HEK293 (cell line): ENCODE data around the gene MYOT.

Source experiments
- HOXA7 ChIP-seq: sonication (generic); formaldehyde crosslinking; IDR thresholded peaks from 2 replicates; pipeline ENCODE4 v1.8.1; 2022; ENCODE audit warnings: missing genetic modification reagents, borderline replicate concordance
- MEIS1 ChIP-seq: sonication (generic); formaldehyde crosslinking; IDR thresholded peaks from 2 replicates; pipeline ENCODE4 v1.8.1; 2022; ENCODE audit warnings: missing genetic modification reagents, mild to moderate bottlenecking, borderline replicate concordance
- YY1 ChIP-seq: fragments of 450-650 bp; formaldehyde crosslinking; IDR thresholded peaks from 2 replicates; pipeline ENCODE4 v1.5.1; 2018; ENCODE audit warnings: missing biosample characterization, missing genetic modification characterization
- ZFP69B ChIP-seq: fragments of 450-650 bp; formaldehyde crosslinking; IDR thresholded peaks from 2 replicates; pipeline ENCODE4 v1.5.1; 2016; ENCODE audit warnings: missing biosample characterization, missing genetic modification characterization
- ZNF266 ChIP-seq: fragments of 450-650 bp; formaldehyde crosslinking; IDR thresholded peaks from 2 replicates; pipeline ENCODE4 v1.5.1; 2016; ENCODE audit warnings: missing biosample characterization, missing genetic modification characterization, low read depth
- ZNF274 ChIP-seq, 2 experiments: fragments of 200-500 bp in 1 of 2; fragments of 450-650 bp in 1 of 2; sonication (Bioruptor generic) in 1 of 2; formaldehyde crosslinking in 1 of 2; IDR thresholded peaks; 2 replicates each; pipeline versions ENCODE4 v1.5.1 to v1.6.1; 2014 to 2016; ENCODE audit warnings: borderline replicate concordance in 1 of 2, inconsistent platforms in 1 of 2, low read length in 1 of 2, missing biosample characterization in 1 of 2, missing genetic modification characterization in 1 of 2
- ZNF792 ChIP-seq: fragments of 450-650 bp; formaldehyde crosslinking; IDR thresholded peaks from 2 replicates; pipeline ENCODE4 v1.5.1; 2016; ENCODE audit warnings: missing biosample characterization, missing genetic modification characterization
- TF ChIP-seq, protein P1 (sequence below): fragments of 450-650 bp; formaldehyde crosslinking; IDR thresholded peaks from 2 replicates; pipeline ENCODE4 v1.5.1; 2016; ENCODE audit warnings: missing biosample characterization, missing genetic modification characterization
- TF ChIP-seq, protein P2 (sequence below): fragments of 450-650 bp; formaldehyde crosslinking; IDR thresholded peaks from 2 replicates; pipeline ENCODE4 v1.5.1; 2016; ENCODE audit warnings: missing biosample characterization, missing genetic modification characterization

DNA sequence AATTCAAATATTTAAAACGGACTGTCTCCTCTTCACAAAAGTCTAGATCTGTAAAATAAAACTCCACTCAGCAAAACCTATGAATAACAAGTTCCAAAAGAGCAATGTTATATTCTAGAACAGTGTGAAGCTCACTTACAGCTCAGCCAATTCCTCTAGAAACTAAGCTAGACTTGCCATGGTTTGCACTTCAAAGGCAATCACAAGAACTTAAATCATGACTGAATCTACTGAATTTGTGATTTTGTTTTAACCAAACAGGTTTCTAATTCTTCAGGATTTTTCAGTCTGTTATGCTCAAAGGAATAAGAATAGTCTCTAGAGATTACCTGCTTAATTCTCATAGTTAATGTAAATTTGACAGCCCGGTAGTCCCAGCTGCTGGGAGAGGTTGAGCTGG is 20.2 kb downstream of the MYOT start:
- TF ChIP-seq ZFP69B (tag by site-specific recombination): no peak
- TF ChIP-seq ZNF266: no peak
- TF ChIP-seq, protein P1, sequence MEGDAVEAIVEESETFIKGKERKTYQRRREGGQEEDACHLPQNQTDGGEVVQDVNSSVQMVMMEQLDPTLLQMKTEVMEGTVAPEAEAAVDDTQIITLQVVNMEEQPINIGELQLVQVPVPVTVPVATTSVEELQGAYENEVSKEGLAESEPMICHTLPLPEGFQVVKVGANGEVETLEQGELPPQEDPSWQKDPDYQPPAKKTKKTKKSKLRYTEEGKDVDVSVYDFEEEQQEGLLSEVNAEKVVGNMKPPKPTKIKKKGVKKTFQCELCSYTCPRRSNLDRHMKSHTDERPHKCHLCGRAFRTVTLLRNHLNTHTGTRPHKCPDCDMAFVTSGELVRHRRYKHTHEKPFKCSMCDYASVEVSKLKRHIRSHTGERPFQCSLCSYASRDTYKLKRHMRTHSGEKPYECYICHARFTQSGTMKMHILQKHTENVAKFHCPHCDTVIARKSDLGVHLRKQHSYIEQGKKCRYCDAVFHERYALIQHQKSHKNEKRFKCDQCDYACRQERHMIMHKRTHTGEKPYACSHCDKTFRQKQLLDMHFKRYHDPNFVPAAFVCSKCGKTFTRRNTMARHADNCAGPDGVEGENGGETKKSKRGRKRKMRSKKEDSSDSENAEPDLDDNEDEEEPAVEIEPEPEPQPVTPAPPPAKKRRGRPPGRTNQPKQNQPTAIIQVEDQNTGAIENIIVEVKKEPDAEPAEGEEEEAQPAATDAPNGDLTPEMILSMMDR (tag by site-specific recombination): no peak
- no peak for TF ChIP-seq HOXA7 (CRISPR knock-in tag)
- no peak for TF ChIP-seq ZNF792
- no peak for TF ChIP-seq MEIS1 (CRISPR knock-in tag)
- no peak for TF ChIP-seq ZNF274 (IDR thresholded peaks at IDR 0.05; ENCODE audit: low read length)
- TF ChIP-seq ZNF274 (tag by site-specific recombination; IDR thresholded peaks at IDR 0.05; ENCODE audit: borderline replicate concordance): no peak
- TF ChIP-seq YY1 (tag by site-specific recombination): no peak
- TF ChIP-seq, protein P2, sequence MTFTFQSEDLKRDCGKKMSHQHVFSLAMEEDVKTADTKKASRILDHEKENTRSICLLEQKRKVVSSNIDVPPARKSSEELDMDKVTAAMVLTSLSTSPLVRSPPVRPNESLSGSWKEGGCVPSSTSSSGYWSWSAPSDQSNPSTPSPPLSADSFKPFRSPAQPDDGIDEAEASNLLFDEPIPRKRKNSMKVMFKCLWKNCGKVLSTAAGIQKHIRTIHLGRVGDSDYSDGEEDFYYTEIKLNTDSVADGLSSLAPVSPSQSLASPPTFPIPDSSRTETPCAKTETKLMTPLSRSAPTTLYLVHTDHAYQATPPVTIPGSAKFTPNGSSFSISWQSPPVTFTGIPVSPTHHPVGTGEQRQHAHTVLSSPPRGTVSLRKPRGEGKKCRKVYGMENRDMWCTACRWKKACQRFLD (tag by site-specific recombination): no peak
